NCI-H510A (cell line): Measurements from ENCODE around the gene MAP1A.
"Not testable (repeated sequence)": the region's sequence is repeated elsewhere in the genome, so short reads cannot be mapped to it uniquely, and the experiment has no call there.

Experiments used
- DNase-seq: peaks from one replicate; lab custom pipeline; 2025; lab: John Stamatoyannopoulos, UW

MAP1A gene

GRCh38 chr15:43529587-43530345 lies 12.4 kb downstream of the MAP1A start:
- no peak for DNase-seq

- DNase-seq: no peak
These were observed 13.7 kb downstream of the MAP1A start for GRCh38 chr15:43531018-43531670.

DNA sequence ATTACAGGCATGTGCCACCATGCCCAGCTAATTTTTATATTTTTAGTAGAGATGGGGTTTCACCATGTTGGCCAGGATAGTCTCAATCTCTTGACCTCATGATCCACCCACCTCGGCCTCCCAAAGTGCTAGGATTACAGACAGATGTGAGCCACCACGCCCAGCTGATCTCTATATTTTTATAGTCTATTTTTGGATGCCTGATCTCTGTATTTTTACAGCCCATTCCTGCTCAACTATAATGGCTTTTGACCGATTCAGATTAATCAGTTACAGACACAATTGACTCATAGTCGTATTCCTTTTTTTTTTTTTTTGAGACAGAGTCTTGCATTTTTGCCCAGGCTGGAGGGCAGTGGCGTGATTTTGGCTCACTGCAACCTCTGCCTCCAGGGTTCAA lies 15.4 kb downstream of the MAP1A start:
- not testable (repeated sequence) for DNase-seq

DNA sequence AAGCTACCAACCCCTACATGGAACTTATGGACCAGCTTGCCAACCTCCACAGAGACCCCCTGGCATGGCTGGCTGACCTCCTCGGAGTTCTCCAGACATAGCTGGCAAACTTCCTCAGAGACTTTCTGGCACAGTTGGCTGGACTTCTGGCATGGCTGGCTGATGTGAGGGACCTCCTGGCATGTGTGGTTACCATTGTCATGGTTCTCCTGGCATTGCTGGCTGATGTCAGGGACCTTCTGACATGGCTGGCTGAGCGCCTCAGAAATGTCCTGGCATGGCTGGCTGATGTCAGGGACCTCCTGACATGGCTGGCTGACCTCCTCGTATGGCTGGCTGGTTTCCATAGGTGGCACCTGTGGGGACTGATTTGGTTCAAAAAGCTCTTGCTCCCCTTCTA lies 17.5 kb downstream of the MAP1A start:
- no peak for DNase-seq

GRCh38 chr15:43538091-43538490 lies 20.7 kb downstream of the MAP1A start:
- DNase-seq: no peak

GRCh38 chr15:43541785-43542184 lies 24.4 kb downstream of the MAP1A start:
- DNase-seq: no peak

- no peak for DNase-seq
These were observed 26.9 kb downstream of the MAP1A start for GRCh38 chr15:43544266-43544665.

- no peak for DNase-seq
These were observed 28.0 kb downstream of the MAP1A start for GRCh38 chr15:43545426-43545825.

DNA sequence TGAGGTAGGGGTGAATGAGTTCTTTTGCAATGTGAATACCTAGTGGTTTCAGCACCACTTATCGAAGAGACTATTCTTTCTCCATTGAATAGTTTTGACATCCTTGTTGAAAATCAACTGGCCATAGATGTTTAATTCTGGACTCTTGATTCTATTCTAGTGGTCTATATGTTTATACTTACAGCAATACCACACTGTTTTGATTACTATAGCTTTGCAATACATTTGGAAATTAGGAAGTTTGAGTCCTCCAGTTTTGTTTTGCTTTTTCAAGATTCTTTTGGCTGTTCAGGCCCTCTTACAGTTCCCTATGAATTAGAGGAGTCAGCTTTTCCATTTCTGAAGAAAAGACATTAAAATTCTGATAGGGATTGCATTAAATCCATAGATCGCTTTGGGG lies 30.1 kb downstream of the MAP1A start:
- no peak for DNase-seq

DNA sequence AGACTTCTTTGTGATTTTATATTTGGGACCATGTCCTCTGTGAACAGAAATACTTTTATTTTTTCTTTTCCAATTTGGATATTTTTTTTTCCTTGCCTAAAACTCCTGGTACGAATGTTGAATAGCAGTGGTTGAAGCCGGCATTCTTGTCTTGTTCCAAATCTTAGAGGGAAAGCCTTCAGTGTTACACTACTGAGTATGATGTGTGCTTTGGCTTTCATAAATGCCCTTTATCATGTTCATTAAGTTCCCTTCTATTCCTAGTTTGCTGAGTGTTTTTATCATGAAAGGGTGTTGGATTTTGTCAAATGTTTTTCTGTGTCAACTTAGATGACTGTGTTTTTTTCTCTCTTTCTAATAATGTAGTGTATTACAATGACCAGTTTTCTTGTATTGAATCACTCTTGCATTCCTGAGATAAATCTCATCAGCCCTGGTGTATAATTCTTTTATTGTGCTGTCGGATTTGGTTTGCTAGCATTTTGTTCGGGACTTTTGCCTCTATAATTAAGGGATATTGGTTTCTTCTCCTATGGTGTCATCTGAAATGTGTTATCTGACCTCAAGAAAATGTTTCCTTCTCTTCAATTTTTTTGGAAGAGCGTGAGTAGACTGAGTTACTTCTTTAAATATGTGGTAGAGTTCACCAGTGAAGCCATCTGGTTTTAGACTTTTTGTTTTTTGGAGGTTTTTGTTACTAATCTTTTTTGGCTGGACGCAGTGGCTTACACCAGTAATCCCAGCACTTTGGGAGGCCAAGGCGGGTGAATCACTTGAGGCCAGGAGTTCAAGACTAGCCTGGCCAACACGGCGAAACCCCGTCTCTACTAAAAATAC lies 33.3 kb downstream of the MAP1A start:
- no peak for DNase-seq

- DNase-seq: no peak
These were observed 34.8 kb downstream of the MAP1A start for GRCh38 chr15:43552256-43552655.

DNA sequence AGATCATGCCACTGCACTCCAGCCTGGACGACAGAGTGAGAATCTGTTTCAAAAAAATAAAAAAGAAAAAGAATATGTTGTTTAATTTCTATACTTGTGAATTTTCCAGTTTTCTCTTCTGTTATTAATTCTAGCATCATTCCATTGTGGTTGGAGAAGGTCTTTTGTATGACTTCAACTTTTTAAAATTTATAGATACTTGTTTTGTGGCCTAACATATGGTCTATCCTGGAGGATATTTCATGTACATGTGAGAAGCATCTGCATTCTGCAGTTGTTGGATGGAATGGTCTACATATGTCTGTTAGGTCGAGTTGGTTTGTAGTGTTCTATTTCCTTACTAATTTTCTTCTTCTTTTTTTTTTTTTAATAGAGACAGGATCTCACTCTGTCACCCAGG lies 35.6 kb downstream of the MAP1A start:
- DNase-seq: no peak

DNA sequence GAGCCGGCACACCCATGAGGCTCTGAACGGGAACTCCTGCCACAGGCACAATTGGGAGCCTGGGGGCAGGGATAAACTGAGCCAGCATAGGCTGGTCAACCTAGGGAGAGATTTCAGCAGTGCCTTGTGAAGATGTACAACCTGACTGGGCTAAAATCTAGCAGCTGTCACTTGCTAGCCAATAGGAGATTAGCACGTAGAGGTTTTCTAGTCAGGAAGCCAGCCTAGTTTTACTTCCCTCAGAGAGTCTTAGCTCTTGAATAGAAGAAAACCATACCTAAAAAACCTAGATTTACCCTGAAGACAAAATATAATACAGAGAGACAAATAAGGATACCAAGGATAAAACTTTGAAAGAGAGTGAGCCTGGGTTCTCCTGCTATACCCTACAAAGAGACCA lies 45.3 kb downstream of the MAP1A start:
- DNase-seq: not testable (repeated sequence)

DNA sequence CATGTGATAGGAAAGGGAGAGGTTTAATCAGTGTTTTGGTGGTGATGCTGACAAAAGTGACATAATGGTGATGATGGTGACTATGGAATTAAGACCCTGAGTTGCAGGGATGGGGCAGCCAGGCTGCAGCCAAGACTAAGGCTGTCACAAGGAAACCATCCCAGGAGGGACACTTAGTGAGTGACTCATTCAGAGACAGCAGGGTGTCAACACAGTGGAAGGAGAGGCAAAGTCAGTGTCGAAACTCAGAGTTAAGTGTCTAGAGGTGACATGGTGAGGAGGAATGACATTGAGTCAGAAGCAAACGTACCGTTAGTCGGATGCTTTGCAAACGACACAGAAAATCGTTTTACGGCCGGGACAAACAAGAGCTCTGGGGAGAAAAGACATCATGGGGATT lies 46.4 kb downstream of the MAP1A start:
- not testable (repeated sequence) for DNase-seq

DNA sequence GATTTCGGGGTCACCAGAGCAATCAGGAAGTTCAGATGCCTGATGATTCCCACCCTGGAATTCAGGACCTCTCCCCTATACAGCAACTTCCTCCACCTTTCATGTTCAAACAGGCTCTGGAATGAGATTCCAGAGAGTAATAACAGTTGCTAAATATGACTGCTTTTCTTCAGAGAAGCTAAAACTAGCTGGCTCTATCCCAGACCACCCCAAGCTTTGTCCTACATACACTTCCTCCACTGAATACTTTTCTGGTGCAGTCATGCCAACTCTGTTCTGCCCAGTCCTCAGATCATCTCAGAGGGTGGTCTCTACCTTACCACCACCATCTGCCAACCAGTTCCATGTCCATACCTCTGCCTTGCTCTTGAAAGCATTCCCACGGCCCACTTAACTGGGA lies 49.2 kb downstream of the MAP1A start:
- DNase-seq: not testable (repeated sequence)

DNA sequence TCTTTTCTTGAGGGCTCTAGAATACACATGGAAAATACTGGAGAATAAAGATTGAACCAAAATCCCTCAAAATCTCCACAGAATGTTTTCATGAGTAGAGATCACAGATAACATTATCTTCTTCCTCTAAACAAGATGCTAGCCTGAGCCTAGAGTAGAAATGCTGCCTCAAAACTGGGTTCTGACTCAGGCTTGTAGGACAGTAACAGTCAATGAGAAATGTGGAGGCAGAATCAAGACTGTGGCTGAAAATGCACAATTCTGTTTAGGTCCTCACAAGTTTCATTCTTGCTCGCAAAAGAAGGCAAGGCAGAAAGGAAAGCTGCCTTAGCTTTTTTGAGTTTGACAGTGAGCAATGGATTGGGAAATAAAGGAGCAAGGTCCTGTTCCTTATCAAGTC lies 57.2 kb downstream of the MAP1A start:
- DNase-seq: not testable (repeated sequence)
